Measurements from ENCODE around the gene VPS41.

The VPS41 gene

GRCh38 chr7:38806912-38807311 is 102.1 kb downstream of the VPS41 start:
- Histone ChIP-seq H3K36me3 (replicated peaks; ENCODE audit: insufficient read depth, low read length) (no peaks in the 10 kb centered on the region), H3F3A (ENCODE audit: insufficient read depth, low read length) (no peaks in the 10 kb centered on the region), H3K27ac (ENCODE audit: low read length) (no peak overlapping the region), H4K20me1 (ENCODE audit: insufficient read depth, low read length) (no peaks in the 10 kb centered on the region), H3K4me1 (ENCODE audit: low read length) (no peaks in the 10 kb centered on the region), H3K4me3 (ENCODE audit: low read length) (no peak overlapping the region), H2AFZ (ENCODE audit: low read length) (no peak overlapping the region), H3K27me3 (replicated peaks; ENCODE audit: insufficient read depth, low read length) (no peaks in the 10 kb centered on the region), H3K79me2 (ENCODE audit: low read length) (no peaks in the 10 kb centered on the region), H3K9me3 (replicated peaks; ENCODE audit: insufficient read depth, low read length) (no peaks in the 10 kb centered on the region), H3K9ac (ENCODE audit: low read length) (no peak overlapping the region), H3K9me2 (replicated peaks; ENCODE audit: insufficient read depth, low read length) (no peaks in the 10 kb centered on the region), H3K4me2 (ENCODE audit: low read depth, low read length) (no peak overlapping the region)
- TF ChIP-seq EZH2phosphoT487 (IDR thresholded peaks at IDR 0.05; ENCODE audit: low read length) (no peak), CTCF (IDR thresholded peaks at IDR 0.05; ENCODE audit: low read length) (no peak), EZH2 (optimal IDR thresholded peaks at IDR 0.05; ENCODE audit: low read depth, low read length) (no peak)
- no peak for DNase-seq

GRCh38 chr7:38801786-38802185 is 107.2 kb downstream of the VPS41 start:
- H3K27me3 ChIP-seq (replicated peaks; ENCODE audit: insufficient read depth, low read length): no peaks in the 10 kb centered on the region
- no peak overlapping the region for H3K9ac ChIP-seq (ENCODE audit: low read length)
- no peak overlapping the region for H2AFZ ChIP-seq (ENCODE audit: low read length)
- no peaks in the 10 kb centered on the region for H3K4me1 ChIP-seq (ENCODE audit: low read length)
- H3K27ac ChIP-seq (ENCODE audit: low read length): no peak overlapping the region
- H3K4me3 ChIP-seq (ENCODE audit: low read length): no peak overlapping the region
- no peak overlapping the region for H3K4me2 ChIP-seq (ENCODE audit: low read depth, low read length)
- no peaks in the 10 kb centered on the region for H4K20me1 ChIP-seq (ENCODE audit: insufficient read depth, low read length)
- no peaks in the 10 kb centered on the region for H3K9me2 ChIP-seq (replicated peaks; ENCODE audit: insufficient read depth, low read length)
- no peaks in the 10 kb centered on the region for H3K9me3 ChIP-seq (replicated peaks; ENCODE audit: insufficient read depth, low read length)
- no peaks in the 10 kb centered on the region for H3K79me2 ChIP-seq (ENCODE audit: low read length)
- no peaks in the 10 kb centered on the region for H3F3A ChIP-seq (ENCODE audit: insufficient read depth, low read length)
- DNase-seq: no peak
- H3K36me3 ChIP-seq (replicated peaks; ENCODE audit: insufficient read depth, low read length): no peaks in the 10 kb centered on the region
- TF ChIP-seq EZH2phosphoT487 (IDR thresholded peaks at IDR 0.05; ENCODE audit: low read length) (no peak), CTCF (IDR thresholded peaks at IDR 0.05; ENCODE audit: low read length) (no peak), EZH2 (optimal IDR thresholded peaks at IDR 0.05; ENCODE audit: low read depth, low read length) (no peak)

- no peak for DNase-seq
Measured at GRCh38 chr7:38798552-38799267, 110.3 kb downstream of the VPS41 start.

More at GRCh38 chr7:38798552-38799267, 110.3 kb downstream of the VPS41 start:
- Histone ChIP-seq H3K27ac (ENCODE audit: low read length) (no peak overlapping the region), H3K27me3 (replicated peaks; ENCODE audit: insufficient read depth, low read length) (no peaks in the 10 kb centered on the region), H3K36me3 (replicated peaks; ENCODE audit: insufficient read depth, low read length) (no peaks in the 10 kb centered on the region; the same call in 1 of the 2 replicates), H3K9me2 (replicated peaks; ENCODE audit: insufficient read depth, low read length) (no peaks in the 10 kb centered on the region), H4K20me1 (ENCODE audit: insufficient read depth, low read length) (no peaks in the 10 kb centered on the region), H3F3A (ENCODE audit: insufficient read depth, low read length) (no peaks in the 10 kb centered on the region), H3K4me3 (ENCODE audit: low read length) (no peak overlapping the region), H3K9me3 (replicated peaks; ENCODE audit: insufficient read depth, low read length) (no peaks in the 10 kb centered on the region), H2AFZ (ENCODE audit: low read length) (no peak overlapping the region), H3K9ac (ENCODE audit: low read length) (no peak overlapping the region), H3K4me1 (ENCODE audit: low read length) (no peaks in the 10 kb centered on the region), H3K4me2 (ENCODE audit: low read depth, low read length) (no peak overlapping the region), H3K79me2 (ENCODE audit: low read length) (no peaks in the 10 kb centered on the region)
- no peak for TF ChIP-seq EZH2 (optimal IDR thresholded peaks at IDR 0.05; ENCODE audit: low read depth, low read length)
- TF ChIP-seq EZH2phosphoT487 (IDR thresholded peaks at IDR 0.05; ENCODE audit: low read length): no peak
- TF ChIP-seq CTCF (IDR thresholded peaks at IDR 0.05; ENCODE audit: low read length): no peak

Measured in MM.1S (cell line).